Skin epidermis (tissue), 12 donors: ENCODE data around the gene DIO1.

Experiments
- H3K27ac ChIP-seq, 21 experiments: fragments of 200-600 bp; sonication (generic) in 11 of 21; one replicate each; pipeline ENCODE4 v1.5.0; 2020; ENCODE audit warnings: mild to moderate bottlenecking in 3 of 21, inconsistent platforms in 2 of 21, moderate library complexity in 2 of 21
- H3K4me3 ChIP-seq, 7 experiments: fragments of 200-600 bp; sonication (generic) in 2 of 7; one replicate each; pipeline ENCODE4 v1.5.0; 2020; ENCODE audit warnings: inconsistent platforms in 2 of 7, mild to moderate bottlenecking in 2 of 7, moderate library complexity in 1 of 7

Gene DIO1

GRCh38 chr1:53891678-53892077, 2.3 kb upstream of the DIO1 start:
- Histone ChIP-seq H3K27ac (no peak overlapping the region), H3K4me3 (no peak overlapping the region)

- no peak overlapping the region for H3K4me3 ChIP-seq
- H3K27ac ChIP-seq, result peak overlapping the region in 5 of 21 experiments; percentile 9 to 54 (median 22)
Measured at GRCh38 chr1:53892911-53893310, 1.1 kb upstream of the DIO1 start.

- H3K27ac ChIP-seq, result no peak overlapping the region
- no peak overlapping the region for H3K4me3 ChIP-seq
Measured at GRCh38 chr1:53894644-53895043, 657 bp downstream of the DIO1 start.

GRCh38 chr1:53895421-53895820, 1.4 kb downstream of the DIO1 start:
- Histone ChIP-seq H3K27ac (no peak overlapping the region), H3K4me3 (no peak overlapping the region)

- no peak overlapping the region for H3K27ac ChIP-seq
- no peak overlapping the region for H3K4me3 ChIP-seq
Measured at GRCh38 chr1:53896635-53897229, 2.7 kb downstream of the DIO1 start.

- H3K4me3 ChIP-seq, result no peak overlapping the region
Measured at GRCh38 chr1:53899206-53899628, 5.2 kb downstream of the DIO1 start.

GRCh38 chr1:53899708-53900107, 5.7 kb downstream of the DIO1 start:
- Histone ChIP-seq H3K4me3 (no peak overlapping the region), H3K27ac (no peak overlapping the region)

More at GRCh38 chr1:53899206-53899628, 5.2 kb downstream of the DIO1 start:
- H3K27ac ChIP-seq, result no peak overlapping the region

GRCh38 chr1:53902235-53903138, 8.5 kb downstream of the DIO1 start:
- no peak overlapping the region for H3K4me3 ChIP-seq
- H3K27ac ChIP-seq, result no peak overlapping the region

- no peak overlapping the region for H3K27ac ChIP-seq
- H3K4me3 ChIP-seq, result no peak overlapping the region
Measured at GRCh38 chr1:53905509-53905908, 11.5 kb downstream of the DIO1 start.

- H3K27ac ChIP-seq, result no peak overlapping the region
- H3K4me3 ChIP-seq, result no peak overlapping the region
Measured at GRCh38 chr1:53906121-53906520, 12.1 kb downstream of the DIO1 start.

- H3K27ac ChIP-seq, result no peak overlapping the region
Measured at GRCh38 chr1:53909946-53910345, 16.0 kb downstream of the DIO1 start.

GRCh38 chr1:53911442-53911841, 17.5 kb downstream of the DIO1 start:
- Histone ChIP-seq H3K27ac (no peak overlapping the region), H3K4me3 (no peak overlapping the region)

More at GRCh38 chr1:53909946-53910345, 16.0 kb downstream of the DIO1 start:
- no peak overlapping the region for H3K4me3 ChIP-seq

- no peak overlapping the region for H3K4me3 ChIP-seq
- no peak overlapping the region for H3K27ac ChIP-seq
Measured at GRCh38 chr1:53913352-53914033, 19.5 kb downstream of the DIO1 start.

GRCh38 chr1:53918343-53918742, 24.4 kb downstream of the DIO1 start:
- Histone ChIP-seq H3K4me3 (no peak overlapping the region), H3K27ac (no peak overlapping the region)

GRCh38 chr1:53919675-53920066, 25.7 kb downstream of the DIO1 start:
- Histone ChIP-seq H3K4me3 (no peak overlapping the region), H3K27ac (no peak overlapping the region)

GRCh38 chr1:53927376-53927881, 33.4 kb downstream of the DIO1 start:
- H3K4me3 ChIP-seq, result no peak overlapping the region
- H3K27ac ChIP-seq, result no peak overlapping the region

GRCh38 chr1:53929246-53929960, 35.4 kb downstream of the DIO1 start:
- no peak overlapping the region for H3K4me3 ChIP-seq
- H3K27ac ChIP-seq, result no peak overlapping the region

- no peak overlapping the region for H3K4me3 ChIP-seq
- no peak overlapping the region for H3K27ac ChIP-seq
Measured at GRCh38 chr1:53930932-53931331, 36.9 kb downstream of the DIO1 start.

GRCh38 chr1:53931523-53931922, 37.5 kb downstream of the DIO1 start:
- Histone ChIP-seq H3K4me3 (no peak overlapping the region), H3K27ac (no peak overlapping the region)
